ENCODE data around the gene RTN4RL1.

GRCh38 chr17:2013994-2014317, 11.2 kb downstream of the RTN4RL1 start:
- TF ChIP-seq CTCF (conservative IDR thresholded peaks at IDR 0.05; ENCODE audit: low read length) (no peak), EZH2phosphoT487 (IDR thresholded peaks at IDR 0.05; ENCODE audit: borderline replicate concordance, low read depth, low read length) (no peak)
